ENCODE results near the gene KIRREL3.

KIRREL3 gene

DNA sequence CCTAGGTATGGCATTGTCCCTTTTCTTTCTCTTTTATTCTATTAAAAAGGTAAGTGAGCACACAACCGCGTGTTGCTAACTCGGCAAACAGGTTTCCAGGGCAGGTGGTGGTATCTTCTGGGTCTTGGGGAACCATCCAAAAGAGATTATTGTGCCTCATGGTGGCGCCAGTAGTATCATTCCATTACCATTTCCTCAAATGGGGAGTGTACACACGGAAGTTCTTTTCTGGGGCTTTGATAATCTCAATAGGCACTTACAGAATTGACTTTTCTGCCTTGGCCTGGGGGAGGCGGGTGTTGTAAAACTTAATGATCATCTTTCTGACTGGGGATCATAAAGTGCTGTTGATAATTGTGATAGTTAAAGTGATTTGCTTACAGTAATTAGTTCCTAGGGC lies 234.1 kb downstream of the KIRREL3 start:
- DNase-seq = no peak

DNA sequence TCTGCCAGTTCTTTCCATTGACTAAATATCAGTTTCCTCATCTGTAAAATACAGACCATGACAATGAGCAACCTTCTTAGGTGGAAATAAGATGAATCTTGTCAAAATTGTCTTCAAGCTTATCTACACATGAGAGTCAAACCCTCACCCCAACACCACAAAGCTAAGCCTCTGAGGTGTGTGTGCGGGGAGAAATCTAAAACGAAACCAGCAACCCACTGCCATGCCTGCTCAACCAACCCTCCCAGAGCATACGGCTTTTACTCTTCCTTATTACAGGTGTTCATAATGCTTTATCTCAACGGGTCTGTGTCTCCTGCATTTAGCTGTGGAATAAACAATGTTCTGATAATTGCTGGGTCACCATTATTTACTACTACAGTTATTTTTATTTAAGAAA lies 235.4 kb downstream of the KIRREL3 start:
- DNase-seq = no peak

DNA sequence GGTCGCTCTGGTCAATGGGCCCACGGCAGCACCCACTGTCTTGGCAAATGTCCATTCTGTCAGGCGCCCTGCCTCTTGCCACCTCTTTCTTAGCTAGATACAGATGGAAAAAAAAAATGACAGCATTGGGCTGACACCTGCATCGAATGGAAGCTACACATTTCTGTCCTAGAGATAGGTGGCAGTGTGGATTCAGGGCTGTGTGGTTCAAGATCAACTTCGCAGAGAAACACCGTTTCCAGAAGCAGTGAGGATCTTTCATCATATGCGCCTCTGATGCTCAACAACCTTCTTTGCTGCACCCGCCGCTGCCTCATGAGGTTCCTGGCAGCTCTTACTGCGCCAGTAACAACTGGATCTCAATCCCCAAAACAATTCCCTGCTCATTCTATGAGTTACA lies 236.3 kb downstream of the KIRREL3 start:
- DNase-seq = no peak

DNA sequence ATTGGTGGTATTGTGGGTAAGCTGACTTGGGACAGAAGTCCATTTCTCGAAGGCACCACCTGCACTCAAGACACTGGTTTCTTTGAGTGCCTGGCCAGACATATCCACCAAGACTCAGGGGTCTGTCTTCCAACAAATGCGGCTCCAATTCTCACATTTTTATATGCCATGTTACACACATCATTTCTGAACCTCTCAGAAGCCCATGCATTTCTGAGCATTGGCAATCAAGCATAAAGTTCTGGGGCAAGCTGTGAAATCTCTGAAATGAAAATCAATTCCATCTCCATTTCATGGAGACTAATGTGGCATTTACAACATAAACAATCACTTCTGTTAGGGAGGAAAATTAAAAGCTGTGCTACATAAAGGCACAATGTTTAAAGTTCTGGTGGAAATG lies 243.7 kb downstream of the KIRREL3 start:
- DNase-seq = no peak

DNA sequence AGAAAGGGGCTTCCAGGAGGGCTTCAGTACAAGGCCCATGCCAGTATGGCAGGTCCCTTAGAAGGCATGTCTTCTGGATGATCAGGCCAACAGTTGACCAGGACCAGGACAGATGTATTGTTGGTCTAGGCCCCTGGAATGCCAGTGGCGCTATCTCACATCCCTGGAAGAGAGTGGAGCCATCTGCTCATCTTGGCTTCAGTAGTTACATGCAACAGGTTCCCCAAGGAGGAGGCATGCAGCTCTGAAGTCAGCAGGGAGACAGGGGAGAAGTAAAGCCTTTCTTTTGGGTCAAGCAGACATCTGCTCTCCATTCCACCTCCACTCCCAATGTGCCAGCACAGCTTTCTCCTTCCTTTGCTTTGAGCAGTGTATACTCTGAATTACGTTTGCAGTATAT lies 244.1 kb downstream of the KIRREL3 start:
- DNase-seq = no peak

DNA sequence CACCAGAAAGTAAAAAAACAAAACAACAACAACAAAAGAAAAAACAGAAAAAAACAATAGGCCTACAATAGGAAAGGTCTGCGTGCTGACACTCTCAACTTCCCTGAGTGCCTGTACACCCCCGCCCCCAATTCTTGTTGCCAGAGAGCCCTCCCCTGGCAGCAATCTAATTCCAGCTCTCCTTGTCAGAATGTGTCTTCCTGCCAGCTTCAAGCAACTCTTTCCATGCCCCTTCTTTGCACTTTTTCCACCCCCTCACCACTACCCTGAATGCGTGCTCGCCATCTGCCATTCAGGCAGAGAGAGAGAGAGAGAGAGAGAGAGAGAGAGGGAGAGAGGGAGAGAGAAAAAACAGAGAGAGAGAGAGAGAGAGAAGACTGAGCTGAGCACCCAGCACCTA lies 245.0 kb downstream of the KIRREL3 start:
- no peak for DNase-seq

DNA sequence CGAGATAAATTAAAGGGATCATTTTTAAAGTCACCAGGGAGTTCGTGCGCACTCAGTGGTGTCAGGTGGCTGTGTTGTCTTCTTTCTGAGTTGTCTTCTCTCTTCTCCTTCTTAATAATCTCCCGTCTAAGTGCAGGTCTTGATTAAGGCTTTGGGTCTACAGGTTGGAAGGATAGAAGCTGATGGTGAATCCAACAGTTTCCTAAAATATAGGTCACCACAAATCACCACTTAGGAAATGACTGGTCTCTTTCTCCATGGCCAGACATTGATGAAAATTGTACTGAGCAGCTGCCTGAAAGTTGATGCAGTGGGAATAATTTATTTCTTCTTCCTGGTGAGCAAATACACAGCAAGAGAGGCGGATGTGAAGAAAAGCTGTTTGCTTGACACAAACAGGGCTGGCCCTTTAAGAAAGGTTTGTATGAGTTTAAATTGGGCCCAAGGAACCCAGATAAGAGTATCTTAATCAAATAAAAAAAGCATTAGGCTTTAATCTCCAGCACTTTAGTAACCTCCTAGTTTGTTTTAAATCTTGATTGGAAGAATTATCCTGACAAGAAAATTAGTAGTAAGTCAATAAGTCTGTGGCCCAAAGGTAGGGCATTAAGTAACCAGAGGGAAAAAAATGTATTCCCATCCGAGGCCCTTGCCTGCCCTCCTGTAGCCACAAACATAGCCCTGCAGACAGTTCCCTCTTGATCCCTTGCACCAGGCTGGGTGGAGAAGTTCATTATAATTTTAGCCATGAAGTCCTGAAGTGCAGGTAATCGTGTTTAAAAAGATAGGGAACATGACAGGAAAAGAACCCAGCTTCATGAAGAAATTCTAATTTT lies 245.8 kb downstream of the KIRREL3 start:
- no peak for DNase-seq

DNA sequence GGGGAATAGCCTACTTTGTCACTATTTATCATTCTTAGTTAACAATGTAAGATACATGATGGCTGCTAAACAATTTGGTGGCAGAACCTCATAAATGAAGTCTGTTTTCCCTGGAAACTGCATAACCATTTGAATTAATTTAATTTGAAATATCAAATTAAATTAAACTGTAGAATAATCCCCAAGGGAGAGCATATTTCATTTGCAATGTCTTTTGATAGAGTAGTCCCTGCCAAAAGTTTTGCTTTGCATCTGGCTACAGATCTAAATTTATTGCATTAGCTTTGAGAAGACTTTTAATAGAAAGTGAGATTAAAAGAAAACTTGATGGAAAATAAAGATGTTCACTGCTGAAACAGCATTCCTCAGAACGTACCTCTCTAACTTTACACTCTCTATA lies 246.6 kb downstream of the KIRREL3 start:
- no peak for DNase-seq

DNA sequence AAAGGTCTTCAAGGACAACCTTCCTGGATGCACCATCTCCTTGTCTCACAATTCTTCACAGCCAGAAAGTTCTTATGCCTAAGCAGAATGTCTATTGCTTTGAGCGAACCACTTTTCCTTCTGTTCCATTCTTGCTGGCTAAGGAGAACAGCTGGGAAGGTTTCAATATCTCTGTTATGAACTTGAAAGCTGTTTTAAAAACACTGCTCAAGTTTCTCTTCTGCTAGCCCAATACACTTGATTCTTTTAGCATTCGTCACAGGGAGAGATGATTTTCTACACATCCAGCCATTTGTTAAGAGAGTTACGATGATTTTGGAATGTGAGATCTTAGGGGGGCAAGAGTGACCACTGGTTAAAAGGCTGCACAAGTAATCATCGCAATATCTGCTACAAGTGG lies 249.3 kb downstream of the KIRREL3 start:
- no peak for DNase-seq

DNA sequence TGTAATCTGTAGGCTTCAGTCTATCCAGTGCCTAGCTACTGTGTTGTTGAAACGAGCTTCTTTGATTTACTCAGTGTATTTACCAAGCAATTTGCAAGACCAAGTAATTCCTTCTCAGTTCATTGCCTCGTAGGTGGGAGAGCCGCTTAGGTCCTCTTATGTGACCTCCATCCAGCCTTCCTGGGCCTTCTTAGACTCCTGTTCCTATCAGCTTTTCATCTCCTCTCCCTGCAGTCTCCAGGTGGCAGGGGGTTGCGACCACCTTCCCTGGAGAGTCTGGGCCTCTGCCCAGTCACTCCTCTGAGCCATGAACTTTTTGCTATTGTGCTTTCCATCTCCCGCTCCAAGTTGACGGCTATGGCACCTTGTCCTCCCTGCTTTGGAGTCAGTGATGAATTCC lies 251.8 kb downstream of the KIRREL3 start:
- no peak for DNase-seq

DNA sequence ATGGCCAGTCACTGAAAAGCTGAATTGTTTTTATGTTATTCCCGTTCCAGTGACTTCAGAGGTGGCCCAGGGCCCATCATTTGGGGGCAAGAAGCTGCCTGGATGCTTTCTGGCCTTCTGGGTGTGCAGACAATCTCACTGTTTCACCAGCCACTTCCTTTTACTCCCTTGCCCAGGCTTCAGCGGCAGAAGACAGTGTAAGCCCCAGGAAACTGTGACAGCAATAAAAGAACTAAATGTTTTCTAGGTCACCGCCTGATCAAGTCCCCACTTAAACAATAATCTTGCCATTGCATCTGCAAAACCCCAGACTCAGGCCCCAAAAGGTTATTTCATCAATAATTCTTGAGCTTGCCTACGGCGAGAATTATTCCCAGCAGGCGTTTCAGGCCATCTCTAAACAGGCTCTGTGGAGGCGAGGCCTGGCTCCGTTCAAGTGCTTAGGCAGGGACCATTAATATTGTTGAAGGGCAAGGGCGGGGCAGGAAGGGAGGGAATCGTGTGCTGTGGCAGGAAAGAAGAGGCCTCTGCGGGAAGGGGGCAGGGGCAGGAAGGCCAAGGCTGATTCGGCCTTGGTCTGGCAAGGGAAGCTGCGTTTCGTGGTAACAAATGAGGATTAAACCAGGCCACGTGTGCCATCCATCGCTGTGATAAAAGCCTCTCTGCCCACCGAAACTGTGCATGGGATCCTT lies 252.3 kb downstream of the KIRREL3 start:
- no peak for DNase-seq

DNA sequence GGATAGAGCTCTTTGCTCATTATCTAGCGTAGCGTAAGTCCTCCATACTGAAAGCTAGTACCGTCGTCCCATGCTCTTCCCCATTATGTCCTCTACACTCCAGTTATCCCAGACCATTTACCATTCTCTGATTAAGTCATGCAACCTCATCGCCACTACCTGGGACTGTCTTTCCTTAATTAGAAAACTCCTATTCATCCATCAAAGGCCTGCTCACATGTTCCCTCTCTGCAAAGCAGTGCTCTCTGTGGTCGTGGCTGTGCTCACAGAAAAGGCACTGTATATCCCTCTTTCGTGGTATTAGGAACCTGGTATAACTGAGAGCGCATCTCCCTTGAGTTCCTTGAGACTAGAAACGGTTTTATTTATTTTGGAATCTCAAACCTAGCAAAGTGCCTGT lies 253.3 kb downstream of the KIRREL3 start:
- no peak for DNase-seq

DNA sequence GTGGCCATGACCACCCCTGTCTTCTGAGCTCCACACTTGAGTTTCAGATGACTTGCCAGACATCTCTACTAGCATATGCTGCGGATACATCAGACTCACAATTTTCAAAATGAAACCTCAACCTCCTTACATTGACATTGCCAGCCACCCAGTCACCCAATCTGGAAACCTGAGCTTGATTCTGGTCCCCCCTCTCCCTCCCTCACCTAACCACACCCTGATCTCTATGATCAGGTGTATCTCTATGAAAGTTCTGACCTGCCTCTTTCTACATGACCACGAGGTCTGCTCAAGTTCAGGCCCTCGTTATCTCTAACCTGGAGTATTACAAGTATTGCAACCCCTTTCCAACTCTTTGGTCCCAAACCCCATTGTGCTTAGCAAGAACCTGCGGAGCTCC lies 254.1 kb downstream of the KIRREL3 start:
- DNase-seq = no peak

DNA sequence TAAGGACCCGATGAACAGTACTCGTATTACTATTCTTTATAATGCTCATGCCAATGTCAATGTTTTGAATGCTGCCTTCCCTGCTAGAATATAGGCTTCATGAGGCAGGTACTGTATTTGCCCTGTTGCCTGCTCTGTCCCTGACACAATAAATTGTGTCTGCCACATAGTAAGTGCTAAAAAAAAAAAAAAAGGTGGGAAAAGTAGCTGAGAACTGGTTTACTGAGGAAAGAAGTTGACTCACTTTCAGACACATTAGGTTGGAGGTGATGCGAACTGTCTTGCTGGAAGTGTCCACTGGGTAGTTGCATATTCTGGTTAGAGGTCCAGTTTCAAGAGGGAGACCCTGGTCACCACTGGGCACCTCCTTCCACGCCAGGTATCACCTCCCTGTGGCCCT lies 255.9 kb downstream of the KIRREL3 start:
- no peak for DNase-seq

DNA sequence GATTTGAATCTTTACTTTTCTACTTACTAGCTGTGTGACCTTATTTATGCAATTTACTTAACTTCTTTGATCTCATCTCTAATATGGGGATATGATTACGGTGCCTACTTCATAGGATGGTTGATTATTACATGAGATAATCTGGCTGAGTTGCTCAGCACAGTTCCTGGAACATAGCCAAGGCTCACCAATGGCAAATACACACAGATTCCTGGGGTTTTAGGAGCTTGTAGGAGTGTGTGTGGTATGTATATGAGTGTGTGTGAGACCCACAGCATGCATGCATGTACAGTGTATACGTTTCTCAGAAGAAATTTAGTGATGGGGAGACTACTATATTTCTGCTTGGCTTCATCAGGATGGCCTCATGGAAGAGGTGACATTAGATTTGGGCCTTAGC lies 256.9 kb downstream of the KIRREL3 start:
- DNase-seq = no peak

DNA sequence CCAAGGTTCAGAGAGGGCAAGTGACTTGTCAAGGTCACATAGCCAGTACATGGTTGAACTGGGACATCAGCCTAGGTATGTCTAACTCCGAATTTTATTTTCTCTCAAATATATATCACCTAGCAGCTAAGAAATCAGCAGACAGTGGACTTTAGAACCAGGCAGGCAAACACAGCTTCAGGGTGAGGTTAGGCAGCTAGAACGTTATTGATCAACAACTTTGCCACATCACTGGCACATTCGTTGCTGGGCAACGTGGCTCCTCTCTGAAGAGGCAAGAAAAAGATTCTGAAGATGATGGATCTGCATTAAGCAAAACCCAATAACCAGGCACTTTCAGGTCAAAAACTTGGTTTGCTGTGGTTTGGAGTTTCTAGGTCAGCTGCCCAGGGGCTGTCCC lies 258.0 kb downstream of the KIRREL3 start:
- no peak for DNase-seq

DNA sequence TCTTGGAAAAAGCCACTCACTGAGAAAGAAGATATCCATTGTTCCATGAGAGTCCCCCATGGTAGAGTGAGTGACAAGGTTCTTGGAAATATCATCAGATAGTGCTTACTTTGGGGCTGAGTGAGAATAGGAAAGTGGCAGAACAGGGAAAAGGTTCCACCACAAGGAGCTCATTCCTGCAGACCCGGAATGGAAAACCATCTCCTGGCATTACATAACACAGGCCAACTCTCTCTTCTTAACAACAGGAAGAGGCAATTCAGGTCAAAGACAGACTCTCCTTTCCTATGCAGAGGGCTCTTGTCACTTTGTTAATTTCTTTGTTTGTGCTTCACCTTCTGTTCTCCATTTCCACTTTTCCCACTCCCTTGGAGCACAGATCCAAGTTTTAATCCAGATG lies 259.7 kb downstream of the KIRREL3 start:
- no peak for DNase-seq

DNA sequence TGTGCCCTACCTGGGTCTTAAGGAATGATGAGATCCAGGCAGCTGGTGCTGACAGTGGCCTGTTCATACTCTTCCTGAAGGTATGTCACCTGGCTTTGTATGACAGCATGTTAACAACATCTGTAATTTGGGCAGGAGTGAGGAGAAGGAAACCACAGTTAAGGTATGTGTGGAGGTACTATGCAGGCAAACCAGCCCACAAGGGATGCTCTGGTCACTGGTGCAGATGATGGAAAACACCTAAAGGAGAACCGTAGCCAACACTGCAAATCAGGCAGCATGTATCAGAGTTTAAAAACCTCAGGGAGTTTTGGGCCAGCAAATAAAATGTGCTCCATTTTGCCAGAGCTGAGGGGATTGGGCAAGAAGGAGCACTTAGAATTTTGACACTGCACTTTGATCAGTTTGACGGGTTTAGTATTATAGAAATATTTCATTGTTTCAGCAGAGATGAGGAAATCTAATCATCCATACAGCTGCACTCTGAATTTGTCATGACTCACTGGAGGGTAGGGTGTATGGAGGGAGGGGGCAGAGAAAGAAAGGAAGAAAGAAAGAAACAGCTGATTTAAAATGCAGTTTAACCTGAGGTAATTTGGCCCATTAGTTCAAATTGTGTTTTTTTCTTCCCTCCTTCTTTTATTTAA lies 260.9 kb downstream of the KIRREL3 start:
- no peak for DNase-seq

DNA sequence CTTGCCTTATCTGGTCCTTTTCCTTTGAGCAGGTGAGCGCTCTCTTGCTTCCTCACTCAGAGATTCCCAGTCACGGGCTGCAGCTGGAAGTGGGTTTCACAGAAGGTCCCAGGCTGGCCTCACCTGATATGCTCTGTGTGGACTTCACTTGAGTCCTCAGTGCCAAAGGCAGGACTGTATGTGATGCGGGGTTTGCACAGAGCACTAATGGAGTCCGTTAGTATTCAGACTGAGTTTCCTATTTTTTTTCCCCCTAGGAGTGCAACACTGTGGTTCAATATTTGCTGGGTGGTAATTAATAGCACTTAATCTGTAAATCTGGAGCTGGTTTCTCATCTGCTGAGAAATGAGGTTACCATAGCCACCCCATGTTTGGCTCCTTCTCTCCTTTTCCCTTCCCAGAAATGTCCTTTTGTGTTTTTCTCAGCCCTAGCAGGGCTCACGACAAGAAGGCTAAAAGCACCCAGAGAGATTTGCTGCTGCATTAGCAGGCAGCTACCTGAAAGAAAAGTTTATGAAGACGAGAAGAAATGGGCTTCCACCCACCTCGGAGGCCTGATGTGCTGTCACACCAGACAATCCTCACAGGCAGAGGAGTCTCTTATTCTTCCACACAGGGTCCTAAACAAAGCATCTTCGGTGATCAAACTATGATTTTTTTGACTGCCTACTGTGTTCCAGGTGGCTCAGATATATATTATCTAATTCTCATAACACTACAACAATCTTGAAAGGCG lies 262.1 kb downstream of the KIRREL3 start:
- no peak for DNase-seq

DNA sequence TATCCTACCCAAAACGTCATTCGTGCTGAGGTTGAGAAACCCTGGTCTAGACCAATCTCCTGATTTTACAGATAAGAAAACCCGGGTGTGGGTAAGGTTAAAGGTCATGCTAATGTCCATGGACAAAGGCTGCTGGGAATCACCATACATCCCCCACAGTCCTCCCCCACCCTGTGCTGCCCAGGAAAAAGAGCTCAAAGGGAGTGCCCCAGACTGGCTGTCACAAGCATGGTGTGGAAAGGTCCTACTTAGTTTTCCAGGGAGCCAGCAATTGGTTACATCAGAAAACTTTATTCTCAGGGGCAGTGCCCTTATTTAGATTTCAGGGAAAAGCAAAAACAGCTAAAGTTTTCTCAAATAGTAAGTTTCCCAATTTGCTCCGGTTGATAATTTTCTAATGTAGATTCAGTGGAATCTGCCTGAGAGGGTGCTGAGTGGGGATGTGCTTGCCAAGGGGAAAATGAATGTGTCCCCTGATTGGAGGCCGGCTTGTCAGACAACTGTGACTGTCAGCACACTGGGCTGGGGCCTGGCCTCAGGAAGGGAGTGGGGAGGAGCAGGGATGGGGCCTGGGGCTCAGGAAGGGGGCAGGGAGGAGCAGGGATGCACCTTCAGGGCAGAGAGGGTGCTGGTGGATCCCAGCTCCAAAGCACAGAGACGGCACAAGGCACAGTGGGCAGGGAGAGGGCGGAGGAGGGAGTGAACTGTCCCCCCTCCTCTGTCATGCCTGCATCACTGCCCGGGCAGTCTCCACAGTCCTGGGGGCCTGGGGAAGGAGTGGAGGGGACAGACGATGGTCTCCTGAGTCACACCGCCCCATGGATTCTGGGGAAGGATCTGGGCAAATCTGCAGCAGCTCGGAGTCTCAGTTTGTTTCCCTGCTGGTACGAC lies 263.6 kb downstream of the KIRREL3 start:
- DNase-seq = no peak

DNA sequence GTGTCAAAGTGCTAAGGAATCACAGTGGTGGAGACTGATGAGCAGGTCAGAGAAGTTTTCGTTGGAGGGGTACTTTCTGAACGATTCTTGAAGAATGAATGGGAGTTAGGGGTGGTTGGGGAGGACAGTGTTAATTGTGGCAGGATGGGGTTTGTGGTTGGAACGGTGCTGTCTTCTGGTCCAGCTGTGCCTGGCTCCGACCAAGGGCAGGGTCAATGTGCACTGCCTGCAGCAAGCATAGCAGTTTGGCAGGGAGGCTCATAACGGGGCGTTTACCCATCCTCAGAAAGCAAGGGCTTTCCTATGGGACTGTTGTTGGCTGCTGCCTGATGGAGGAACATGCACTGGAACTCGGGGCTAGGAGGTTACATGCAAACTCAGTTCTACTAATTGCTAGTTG lies 265.8 kb downstream of the KIRREL3 start:
- DNase-seq = no peak

DNA sequence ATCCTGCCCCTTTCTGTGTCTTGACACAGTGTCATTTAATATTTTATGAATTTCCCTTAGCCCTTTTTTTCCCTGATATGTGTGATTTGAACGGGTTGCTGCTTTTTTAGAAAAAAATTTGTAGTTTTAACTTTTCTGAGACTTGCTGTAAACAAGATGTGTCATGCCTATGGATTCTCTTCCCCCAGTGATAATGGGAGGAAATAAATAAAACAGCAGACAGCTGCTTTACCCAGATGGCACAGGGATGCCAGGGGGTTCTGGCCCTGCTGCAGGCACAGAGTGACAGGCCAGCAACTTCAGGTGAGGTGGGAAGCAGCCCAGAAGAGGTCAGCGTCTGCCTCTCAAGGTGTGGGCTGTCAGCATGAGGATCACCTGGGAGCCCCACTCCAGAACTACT lies 266.9 kb downstream of the KIRREL3 start:
- no peak for DNase-seq

Data from NCI-H1930 (cell line).